ENCODE results near the gene YBEY. TPM values are rescaled to one million over a fixed set of nuclear protein-coding genes. Genes with fewer than 3 reads are reported as not detected.

YBEY gene
- total and polyA plus RNA-seq, 2 of the 8 experiments (the other 6 are each of a cell fraction or from before 2014, with no cell fraction given) = 26.9 to 31.9 TPM

DNA sequence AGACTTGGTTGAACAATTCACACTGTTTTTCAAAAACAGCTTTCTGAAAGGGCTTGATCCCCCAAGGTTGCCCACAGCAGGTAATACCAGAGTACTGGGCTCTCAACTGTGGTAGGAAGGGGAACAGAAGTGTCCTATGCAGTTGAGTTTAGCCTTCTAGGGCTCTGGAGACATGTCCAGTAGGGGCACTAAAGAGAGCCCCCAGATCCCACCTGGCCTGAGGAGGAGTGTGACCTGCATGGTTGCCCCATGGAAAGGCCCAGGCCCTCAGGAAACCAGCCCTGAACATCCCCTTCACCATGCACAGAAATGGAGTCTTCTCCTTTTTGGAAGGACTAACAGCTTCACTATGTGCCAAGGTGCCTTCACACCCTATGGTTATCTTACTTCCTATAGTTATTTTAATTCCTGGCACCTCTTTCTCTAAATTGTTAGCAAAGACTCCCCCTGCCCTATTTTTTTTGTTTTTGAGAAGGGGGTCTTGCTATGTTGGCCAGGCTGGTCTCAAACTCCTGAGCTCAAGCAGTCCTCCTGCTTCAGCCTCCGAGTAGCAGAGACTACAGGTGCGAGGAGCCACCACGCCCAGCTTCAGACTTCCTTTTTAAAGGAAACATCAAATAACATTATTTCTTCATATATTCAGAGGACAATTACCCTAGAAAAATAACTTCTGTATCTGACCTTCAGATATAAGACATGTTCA lies 40.8 kb upstream of the YBEY start:
- Histone ChIP-seq H2AFZ (ENCODE audit: low read length) (no peak overlapping the region), H3K18ac (ENCODE audit: extremely low read depth, low read length) (no peak overlapping the region), H3K23me2 (ENCODE audit: low read depth, low read length) (no peaks in the 10 kb centered on the region), H4K20me1 (replicated peaks in 1 of 2; ENCODE audit: control insufficient read depth in 1 of 2, insufficient read depth in 2 of 2, low read length in 2 of 2) (peaks cover 1 to 7% of the 10 kb centered on the region in 2 experiments), H2BK120ac (replicated peaks; ENCODE audit: low read depth, low read length) (no peak overlapping the region), H3K4me3 (ENCODE audit: extremely low read depth in 1 of 4, insufficient read depth in 2 of 4, low read depth in 3 of 4, low read length in 4 of 4) (no peak overlapping the region), H2BK20ac (ENCODE audit: low read length) (no peak overlapping the region), H3K79me2 (ENCODE audit: control insufficient read depth in 1 of 2, insufficient read depth in 2 of 2, low read length in 2 of 2) (no peaks in the 10 kb centered on the region), H3K4me1 (replicated peaks in 1 of 4; ENCODE audit: control insufficient read depth in 3 of 4, insufficient read depth in 4 of 4, low read length in 3 of 4) (no peaks in the 10 kb centered on the region), H3K36me3 (ENCODE audit: control insufficient read depth in 2 of 4, insufficient read depth in 4 of 4, low read length in 3 of 4) (peaks cover 25 to 86% (median 65%) of the 10 kb centered on the region in 4 experiments), H3K9me3 (ENCODE audit: insufficient read depth in 2 of 2, low read depth in 1 of 2, low read length in 1 of 2) (no peaks in the 10 kb centered on the region; a peak in 1 of 4 replicates), H3K14ac (ENCODE audit: insufficient read length) (no peak overlapping the region), H3K9ac (replicated peaks in 1 of 4; ENCODE audit: extremely low read depth in 1 of 4, low read depth in 3 of 4, low read length in 3 of 4) (no peak overlapping the region), H2BK5ac (ENCODE audit: low read depth, low read length) (no peak overlapping the region), H2BK15ac (ENCODE audit: low read length) (no peak overlapping the region), H2AK5ac (ENCODE audit: low read depth, low read length) (no peak overlapping the region), H3K4me2 (ENCODE audit: insufficient read depth in 1 of 2, low read depth in 2 of 2, low read length in 2 of 2) (no peak overlapping the region), H3K27me3 (replicated peaks in 1 of 4; ENCODE audit: control insufficient read depth in 3 of 4, extremely low read depth in 1 of 4, insufficient read depth in 3 of 4, low read length in 3 of 4) (no peaks in the 10 kb centered on the region), H3K79me1 (ENCODE audit: low read depth, low read length) (no peaks in the 10 kb centered on the region), H3K23ac (ENCODE audit: insufficient read length) (no peak overlapping the region), H4K91ac (replicated peaks; ENCODE audit: insufficient read length, low read length) (no peak overlapping the region), H3K27ac (ENCODE audit: low read depth, low read length) (no peak overlapping the region), H3K56ac (replicated peaks; ENCODE audit: insufficient read length, low read depth, low read length) (no peak overlapping the region), H4K8ac (ENCODE audit: extremely low read depth, insufficient read depth, low read length) (no peak overlapping the region), H3K4ac (replicated peaks; ENCODE audit: insufficient read length, low read depth, low read length) (no peak overlapping the region), H4K5ac (ENCODE audit: insufficient read length, low read depth, low read length) (no peak overlapping the region), H2BK12ac (ENCODE audit: low read depth, low read length) (no peak overlapping the region)
- WGBS, 2 experiments (ENCODE audit: extremely low coverage in 1 of 2, insufficient coverage in 1 of 2, insufficient read length in 1 of 2, insufficient replicate concordance in 2 of 2, low coverage in 1 of 2, low lambda C conversion rate in 2 of 2, missing lambda C conversion rate in 1 of 2) = 95% methylated on average over 3 of the region's 3 CpGs; no CpG with 5 or more reads in 1 of the 2 experiments
- FAIRE-seq (no peak), DNase-seq (ENCODE audit: low read depth in 1 of 2, low spot score in 2 of 2) (no peak)
- TF ChIP-seq CTBP2 (IDR thresholded peaks at IDR 0.05; ENCODE audit: borderline replicate concordance, insufficient read depth, insufficient read length, low read length) = no peak
- TF ChIP-seq, protein P1, sequence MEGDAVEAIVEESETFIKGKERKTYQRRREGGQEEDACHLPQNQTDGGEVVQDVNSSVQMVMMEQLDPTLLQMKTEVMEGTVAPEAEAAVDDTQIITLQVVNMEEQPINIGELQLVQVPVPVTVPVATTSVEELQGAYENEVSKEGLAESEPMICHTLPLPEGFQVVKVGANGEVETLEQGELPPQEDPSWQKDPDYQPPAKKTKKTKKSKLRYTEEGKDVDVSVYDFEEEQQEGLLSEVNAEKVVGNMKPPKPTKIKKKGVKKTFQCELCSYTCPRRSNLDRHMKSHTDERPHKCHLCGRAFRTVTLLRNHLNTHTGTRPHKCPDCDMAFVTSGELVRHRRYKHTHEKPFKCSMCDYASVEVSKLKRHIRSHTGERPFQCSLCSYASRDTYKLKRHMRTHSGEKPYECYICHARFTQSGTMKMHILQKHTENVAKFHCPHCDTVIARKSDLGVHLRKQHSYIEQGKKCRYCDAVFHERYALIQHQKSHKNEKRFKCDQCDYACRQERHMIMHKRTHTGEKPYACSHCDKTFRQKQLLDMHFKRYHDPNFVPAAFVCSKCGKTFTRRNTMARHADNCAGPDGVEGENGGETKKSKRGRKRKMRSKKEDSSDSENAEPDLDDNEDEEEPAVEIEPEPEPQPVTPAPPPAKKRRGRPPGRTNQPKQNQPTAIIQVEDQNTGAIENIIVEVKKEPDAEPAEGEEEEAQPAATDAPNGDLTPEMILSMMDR (IDR thresholded peaks at IDR 0.05; ENCODE audit: control extremely low read depth in 1 of 3, insufficient read depth in 1 of 3, low read depth in 1 of 3, low read length in 3 of 3) = peak in 1 of 3 experiments; percentile 14; a peak in 1 of 4 replicates
- CTCF ChIA-PET (ENCODE audit: partially characterized antibody) = interaction anchor here (1.0 to 3.3 kb wide), 6 partner anchors 11 to 102 kb away, joined by 3 to 13 read pairs (median 4); no protein-coding TSS in a partner anchor
- POLR2A ChIA-PET (ENCODE audit: partially characterized antibody) = interaction anchor here (1.3 to 1.4 kb wide), 3 partner anchors 10 to 77 kb away, joined by 3 read pairs; no protein-coding TSS in a partner anchor

Measured in H1 (cell line).